Renal cortex interstitium (tissue), 11 donors: Measurements from ENCODE around the gene CCDC192. TPM values are rescaled to one million over a fixed set of nuclear protein-coding genes. Genes with fewer than 3 reads are reported as not detected.
"Not testable (repeated sequence)": the region's sequence is repeated elsewhere in the genome, so short reads cannot be mapped to it uniquely, and the experiment has no call there.

ENCODE experiments used
- DNase-seq, 11 donors: peaks; one replicate each; pipeline ENCODE4 v3.0.0-alpha.2; 2013; ENCODE audit warnings: low read depth in 9 of 11, low spot score in 4 of 11; ENCODE audit errors: extremely low read depth in 1 of 11
- polyA plus RNA-seq, 3 donors: library from polyadenylated mRNA; unstranded; fragments of 120-200 nt; gene quantifications; one replicate each; pipeline ENCODE4 v1.2.1, GENCODE V29; 2013; ENCODE audit not compliant: insufficient read length in 3 of 3

Gene CCDC192
- polyA plus RNA-seq, 3 donors = 0.93 to 1.3 (median 1.1) TPM

DNA sequence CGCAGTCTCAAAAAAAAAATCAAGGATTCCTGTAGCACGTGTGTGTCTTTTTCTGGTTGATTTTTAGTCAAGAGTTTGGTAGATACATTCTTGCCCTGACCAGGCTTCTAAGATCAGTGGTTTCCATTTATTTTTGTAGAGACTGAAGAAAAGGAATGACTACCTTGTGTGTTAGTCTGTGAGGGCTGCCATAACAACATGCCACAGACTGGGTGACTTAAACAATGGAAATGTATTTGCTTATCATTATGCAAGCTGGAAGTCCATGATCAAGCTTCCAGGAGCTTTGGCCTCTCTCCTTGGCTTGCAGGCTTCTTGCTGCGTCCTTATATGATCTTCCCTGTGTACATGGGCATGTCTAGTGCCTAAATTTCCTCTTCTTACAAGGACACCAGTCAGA is 127.0 kb downstream of the CCDC192 start:
- no peak for DNase-seq

GRCh38 chr5:127830829-127831598 is 127.8 kb downstream of the CCDC192 start:
- DNase-seq = no peak

- DNase-seq = no peak
These were observed 128.9 kb downstream of the CCDC192 start for GRCh38 chr5:127832067-127832466.

DNA sequence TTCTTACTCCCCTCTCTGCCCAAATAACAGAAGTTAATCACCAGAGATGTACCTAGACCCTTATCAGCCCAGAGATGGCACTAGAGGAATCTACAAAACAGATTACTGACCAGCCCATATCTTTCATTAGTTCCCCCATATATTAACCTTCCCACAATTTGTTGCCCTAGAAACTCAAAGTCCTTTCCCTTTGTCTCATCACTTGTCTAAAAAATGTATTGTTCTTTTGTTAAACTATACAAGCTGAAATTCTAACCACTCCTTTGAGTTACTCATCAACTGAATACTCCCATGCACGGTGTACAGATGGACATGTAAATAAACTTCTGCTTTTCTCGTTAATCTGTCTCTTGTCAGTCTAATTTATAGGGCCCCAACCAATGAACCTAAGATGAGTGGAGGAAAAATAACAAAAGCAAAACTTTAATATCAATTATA is 130.9 kb downstream of the CCDC192 start:
- peak in 7 of 11 donors; percentile 16 to 45 (median 27) for DNase-seq

- DNase-seq = peak in 1 of 11 donors; percentile 15
These were observed 131.4 kb downstream of the CCDC192 start for GRCh38 chr5:127834554-127834953.

GRCh38 chr5:127838661-127839060 is 135.5 kb downstream of the CCDC192 start:
- DNase-seq = no peak

GRCh38 chr5:127839072-127839471 is 135.9 kb downstream of the CCDC192 start:
- DNase-seq = no peak

DNA sequence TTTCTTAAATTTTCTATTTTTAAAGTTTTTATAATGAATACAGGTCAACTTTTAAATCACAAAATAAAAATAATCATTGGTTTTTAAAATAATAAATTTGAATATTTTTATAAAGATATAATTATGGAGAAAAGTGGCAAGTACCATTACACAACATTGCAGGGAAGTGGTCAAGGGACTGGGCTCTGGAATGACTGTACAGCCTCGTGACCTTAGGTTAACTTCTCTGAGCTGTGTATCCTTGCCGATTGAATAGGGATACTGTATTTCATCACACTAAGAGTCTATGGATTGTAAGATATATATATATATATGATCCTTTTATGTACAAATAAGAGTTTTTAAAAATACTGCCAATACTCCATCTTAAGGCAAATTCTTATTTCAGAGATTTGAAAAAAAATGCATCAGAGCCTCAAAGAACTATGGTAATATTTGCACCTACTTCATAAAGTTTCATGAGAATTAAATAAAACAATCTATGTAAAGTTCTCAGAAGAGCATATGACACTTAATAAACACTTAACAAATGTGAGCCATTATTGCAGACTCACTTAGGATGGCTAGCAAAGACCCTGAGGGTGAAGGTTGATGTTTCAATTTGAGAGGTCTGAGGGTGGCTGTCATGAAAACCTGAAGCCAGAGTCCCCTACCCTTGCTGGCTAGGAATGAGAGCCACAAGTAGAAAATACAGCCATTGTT is 136.5 kb downstream of the CCDC192 start:
- DNase-seq = no peak

DNA sequence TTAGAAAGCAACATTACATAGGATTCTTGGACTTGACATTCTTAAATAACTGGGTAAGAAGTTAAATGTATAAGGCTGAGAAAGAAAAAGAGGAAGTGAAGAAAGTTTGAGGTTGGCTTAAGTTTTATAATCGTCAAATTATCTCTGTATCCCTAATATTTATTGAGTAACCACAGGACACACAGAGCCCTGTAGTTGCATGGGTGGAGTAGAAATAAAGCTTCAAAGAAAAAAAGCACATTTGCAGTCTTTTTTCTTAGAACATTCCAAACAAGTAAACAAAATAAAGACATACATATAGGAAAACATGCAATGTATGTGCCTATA is 137.0 kb downstream of the CCDC192 start:
- no peak for DNase-seq

DNA sequence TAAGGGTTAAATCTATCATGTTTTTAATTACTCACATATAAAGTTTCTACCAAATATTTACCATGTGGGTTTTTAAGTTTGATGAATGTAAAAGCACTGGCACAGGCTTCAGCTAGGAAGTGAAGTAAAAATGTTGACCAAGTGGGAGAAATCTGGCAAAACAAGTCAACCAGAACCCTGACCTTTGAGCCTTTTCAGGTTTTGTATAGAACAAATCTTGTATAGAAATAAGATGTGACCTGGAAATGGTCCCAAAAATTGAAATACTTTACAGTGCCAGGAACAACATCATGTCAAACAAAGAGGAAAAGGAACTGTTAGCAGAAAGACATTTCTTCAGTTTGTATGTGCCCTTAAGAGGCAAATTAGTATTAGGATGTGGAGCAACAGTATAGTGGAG is 137.6 kb downstream of the CCDC192 start:
- no peak for DNase-seq

DNA sequence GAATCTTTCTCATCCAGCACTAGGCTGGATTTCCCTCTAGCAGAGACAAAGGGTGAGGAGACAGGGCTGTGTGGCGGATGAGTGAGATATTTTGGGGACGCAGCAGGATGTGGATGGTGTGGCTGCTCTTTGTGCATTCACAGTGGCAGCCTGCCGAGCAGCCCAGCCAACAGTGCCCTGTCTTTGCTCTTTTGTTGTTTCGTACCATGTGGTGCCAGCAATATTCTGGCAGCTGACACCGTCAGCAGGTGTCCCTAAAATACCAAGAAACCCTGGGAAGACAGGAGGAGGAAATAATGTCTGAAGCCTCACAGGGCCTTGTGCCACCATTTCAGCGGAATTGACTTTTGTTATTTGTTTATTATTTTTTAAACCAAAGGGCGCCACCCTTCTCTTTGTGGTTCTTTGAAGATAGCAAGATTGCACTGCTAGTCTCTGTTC is 141.4 kb downstream of the CCDC192 start:
- DNase-seq = no peak

DNA sequence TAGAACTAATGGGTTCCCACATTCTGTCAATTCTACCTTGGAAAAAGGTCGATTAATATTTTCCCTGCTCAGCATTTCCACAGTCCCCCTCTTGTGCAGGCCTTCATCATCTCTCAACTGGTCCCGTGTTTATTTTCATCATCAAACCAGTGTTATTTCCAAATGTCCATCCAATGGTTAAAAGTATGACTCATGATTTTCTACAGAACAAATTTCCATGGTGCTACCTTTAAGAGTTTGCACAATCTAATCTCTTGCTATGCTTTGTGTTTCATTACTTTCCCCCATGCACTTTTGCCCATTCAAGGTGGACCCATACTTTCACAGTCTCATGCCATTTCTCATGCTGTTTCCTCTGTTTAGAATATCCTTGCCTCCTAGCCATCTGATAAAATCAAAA is 143.7 kb downstream of the CCDC192 start:
- no peak for DNase-seq

GRCh38 chr5:127847641-127848040 is 144.4 kb downstream of the CCDC192 start:
- not testable (repeated sequence) for DNase-seq

DNA sequence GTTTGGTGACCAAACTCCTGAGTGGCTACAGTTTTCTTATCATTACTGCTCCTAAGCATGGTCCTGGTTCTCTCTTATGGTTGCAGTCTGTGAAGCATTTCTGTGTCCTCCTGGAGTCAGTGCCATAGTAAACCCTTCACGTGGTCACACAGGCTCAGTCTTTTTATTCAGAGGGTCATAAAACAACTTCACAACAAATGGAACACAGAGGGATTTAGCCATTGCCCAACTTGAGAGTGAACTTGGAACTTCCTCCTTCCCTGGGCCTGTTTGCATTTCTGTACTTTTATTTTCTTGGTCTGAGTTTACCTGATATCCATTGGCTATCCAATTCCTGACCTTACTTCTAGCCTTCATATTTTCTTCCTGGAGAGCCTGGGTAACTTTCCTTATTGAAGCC is 144.9 kb downstream of the CCDC192 start:
- DNase-seq = no peak

DNA sequence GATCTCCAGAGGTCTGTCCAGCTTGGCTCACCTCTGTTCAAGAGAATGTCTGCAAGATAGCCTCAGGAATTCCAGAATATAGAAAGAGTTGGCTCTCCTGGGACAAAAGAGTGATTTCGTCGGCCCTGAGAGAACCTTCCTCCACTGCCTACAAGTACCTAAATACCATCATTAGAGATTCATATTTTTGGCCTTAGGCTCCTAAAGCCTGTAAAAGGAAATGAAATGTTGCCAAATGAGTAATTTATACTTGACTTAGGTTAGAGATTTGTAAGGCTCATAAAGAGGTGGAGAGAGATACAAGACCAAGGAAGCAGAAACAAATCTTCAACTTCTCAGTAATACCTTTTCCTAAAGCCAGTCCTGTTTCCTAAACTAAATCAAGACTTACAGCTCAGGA is 146.2 kb downstream of the CCDC192 start:
- DNase-seq = no peak

GRCh38 chr5:127849891-127850290 is 146.7 kb downstream of the CCDC192 start:
- no peak for DNase-seq

DNA sequence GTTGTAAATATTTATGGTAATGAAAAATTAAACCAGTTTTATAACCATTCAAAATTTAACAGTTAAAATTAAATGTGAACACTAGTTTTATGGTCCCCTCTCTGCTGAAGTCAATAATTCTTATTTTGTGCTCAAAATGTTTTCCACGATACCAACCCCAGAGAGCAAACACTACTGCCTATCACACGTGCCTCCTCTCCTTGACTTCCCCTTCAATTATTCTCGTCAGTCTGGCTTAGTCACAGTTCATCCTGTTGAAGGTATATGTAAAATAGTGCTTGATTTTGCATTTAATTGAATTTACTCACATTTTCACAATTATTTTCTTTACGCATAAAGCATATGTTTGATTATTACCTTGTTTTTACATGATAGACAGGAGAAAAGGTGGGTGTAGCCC is 148.8 kb downstream of the CCDC192 start:
- DNase-seq = no peak

DNA sequence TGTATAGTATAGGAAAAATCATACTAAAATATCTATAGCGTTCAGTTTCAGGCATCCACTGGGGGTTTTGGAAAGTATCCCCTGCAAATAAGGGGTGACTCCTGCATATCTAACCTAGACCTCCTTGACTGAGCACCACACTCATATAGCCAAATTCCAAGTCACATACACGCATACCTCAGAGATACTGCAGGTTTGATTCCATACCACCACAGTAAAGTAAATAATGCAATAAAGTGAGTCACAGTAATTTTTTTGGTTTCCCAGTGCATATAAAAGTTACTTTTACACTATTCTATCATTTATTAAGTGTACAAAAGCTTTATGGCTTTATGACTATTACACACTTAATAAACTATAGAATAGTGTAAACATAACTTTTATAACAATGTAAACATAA is 151.3 kb downstream of the CCDC192 start:
- no peak for DNase-seq

DNA sequence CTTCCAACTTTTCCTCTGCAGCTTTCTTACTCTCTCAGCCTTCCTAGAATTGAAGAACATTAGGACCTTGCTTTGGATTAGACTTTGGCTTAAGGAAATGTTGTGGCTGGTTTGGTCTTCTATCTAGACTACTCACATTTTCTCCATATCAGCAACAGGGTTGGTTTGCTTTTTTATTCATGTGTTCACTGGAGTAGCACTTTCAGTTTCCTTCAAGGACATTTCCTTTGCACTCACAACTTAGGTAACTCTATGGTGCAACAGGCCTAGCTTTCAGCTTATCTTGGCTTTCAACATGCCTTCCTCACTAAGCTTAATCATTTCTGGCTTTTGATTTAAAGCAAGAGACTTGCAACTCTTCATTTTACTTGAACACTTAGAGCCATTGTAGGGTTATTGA is 153.1 kb downstream of the CCDC192 start:
- DNase-seq = no peak

GRCh38 chr5:127858116-127858784 is 155.1 kb downstream of the CCDC192 start:
- DNase-seq = no peak
